B cell (primary cell): Measurements from ENCODE around the gene PDLIM4.

Source experiments
- CTCF ChIP-seq: fragments of 200-600 bp; IDR thresholded peaks from one replicate; pipeline ENCODE4 v1.8.0; 2022; ENCODE audit warnings: antibody characterized with exemption, mild to moderate bottlenecking
- EZH2 ChIP-seq: IDR thresholded peaks from 2 replicates; pipeline ENCODE4 v1.6.1; 2012; ENCODE audit warnings: borderline replicate concordance, low read depth, mild to moderate bottlenecking, moderate library complexity, low read length; ENCODE audit not compliant: insufficient read depth, poor library complexity, severe bottlenecking

- TF ChIP-seq CTCF (no peak), EZH2 (no peak)
Observed at GRCh38 chr5:132239776-132240175, 17.7 kb upstream of the PDLIM4 start.
